ENCODE data around the gene MACROH2A2. TPM values are rescaled to one million over a fixed set of nuclear protein-coding genes. Genes with fewer than 3 reads are reported as not detected.

Gene MACROH2A2
- total and polyA plus RNA-seq, 2 of the 8 experiments (the other 6 are each of a cell fraction or from before 2014, with no cell fraction given), result 7.9 to 9.3 TPM

DNA sequence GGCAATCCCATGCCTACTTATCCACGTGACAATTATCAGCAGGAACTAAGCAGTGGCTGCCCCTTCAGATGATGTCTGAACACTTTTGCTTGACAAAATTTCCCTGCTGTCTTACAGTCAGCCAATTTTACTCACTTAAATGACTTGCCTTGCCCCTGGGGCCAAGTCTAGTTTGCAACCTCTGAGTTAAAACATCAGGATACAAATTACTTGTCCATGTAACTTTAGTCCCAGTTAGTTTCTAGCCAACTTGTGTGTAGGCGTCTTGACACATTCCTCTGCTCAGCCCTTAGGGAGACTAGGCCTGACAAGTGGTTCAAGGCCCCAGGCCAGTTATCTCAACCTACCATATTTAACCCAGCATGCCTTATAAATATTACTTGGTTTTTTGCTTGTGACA lies 105.5 kb downstream of the MACROH2A2 start (continued):
- TF ChIP-seq, protein P1, sequence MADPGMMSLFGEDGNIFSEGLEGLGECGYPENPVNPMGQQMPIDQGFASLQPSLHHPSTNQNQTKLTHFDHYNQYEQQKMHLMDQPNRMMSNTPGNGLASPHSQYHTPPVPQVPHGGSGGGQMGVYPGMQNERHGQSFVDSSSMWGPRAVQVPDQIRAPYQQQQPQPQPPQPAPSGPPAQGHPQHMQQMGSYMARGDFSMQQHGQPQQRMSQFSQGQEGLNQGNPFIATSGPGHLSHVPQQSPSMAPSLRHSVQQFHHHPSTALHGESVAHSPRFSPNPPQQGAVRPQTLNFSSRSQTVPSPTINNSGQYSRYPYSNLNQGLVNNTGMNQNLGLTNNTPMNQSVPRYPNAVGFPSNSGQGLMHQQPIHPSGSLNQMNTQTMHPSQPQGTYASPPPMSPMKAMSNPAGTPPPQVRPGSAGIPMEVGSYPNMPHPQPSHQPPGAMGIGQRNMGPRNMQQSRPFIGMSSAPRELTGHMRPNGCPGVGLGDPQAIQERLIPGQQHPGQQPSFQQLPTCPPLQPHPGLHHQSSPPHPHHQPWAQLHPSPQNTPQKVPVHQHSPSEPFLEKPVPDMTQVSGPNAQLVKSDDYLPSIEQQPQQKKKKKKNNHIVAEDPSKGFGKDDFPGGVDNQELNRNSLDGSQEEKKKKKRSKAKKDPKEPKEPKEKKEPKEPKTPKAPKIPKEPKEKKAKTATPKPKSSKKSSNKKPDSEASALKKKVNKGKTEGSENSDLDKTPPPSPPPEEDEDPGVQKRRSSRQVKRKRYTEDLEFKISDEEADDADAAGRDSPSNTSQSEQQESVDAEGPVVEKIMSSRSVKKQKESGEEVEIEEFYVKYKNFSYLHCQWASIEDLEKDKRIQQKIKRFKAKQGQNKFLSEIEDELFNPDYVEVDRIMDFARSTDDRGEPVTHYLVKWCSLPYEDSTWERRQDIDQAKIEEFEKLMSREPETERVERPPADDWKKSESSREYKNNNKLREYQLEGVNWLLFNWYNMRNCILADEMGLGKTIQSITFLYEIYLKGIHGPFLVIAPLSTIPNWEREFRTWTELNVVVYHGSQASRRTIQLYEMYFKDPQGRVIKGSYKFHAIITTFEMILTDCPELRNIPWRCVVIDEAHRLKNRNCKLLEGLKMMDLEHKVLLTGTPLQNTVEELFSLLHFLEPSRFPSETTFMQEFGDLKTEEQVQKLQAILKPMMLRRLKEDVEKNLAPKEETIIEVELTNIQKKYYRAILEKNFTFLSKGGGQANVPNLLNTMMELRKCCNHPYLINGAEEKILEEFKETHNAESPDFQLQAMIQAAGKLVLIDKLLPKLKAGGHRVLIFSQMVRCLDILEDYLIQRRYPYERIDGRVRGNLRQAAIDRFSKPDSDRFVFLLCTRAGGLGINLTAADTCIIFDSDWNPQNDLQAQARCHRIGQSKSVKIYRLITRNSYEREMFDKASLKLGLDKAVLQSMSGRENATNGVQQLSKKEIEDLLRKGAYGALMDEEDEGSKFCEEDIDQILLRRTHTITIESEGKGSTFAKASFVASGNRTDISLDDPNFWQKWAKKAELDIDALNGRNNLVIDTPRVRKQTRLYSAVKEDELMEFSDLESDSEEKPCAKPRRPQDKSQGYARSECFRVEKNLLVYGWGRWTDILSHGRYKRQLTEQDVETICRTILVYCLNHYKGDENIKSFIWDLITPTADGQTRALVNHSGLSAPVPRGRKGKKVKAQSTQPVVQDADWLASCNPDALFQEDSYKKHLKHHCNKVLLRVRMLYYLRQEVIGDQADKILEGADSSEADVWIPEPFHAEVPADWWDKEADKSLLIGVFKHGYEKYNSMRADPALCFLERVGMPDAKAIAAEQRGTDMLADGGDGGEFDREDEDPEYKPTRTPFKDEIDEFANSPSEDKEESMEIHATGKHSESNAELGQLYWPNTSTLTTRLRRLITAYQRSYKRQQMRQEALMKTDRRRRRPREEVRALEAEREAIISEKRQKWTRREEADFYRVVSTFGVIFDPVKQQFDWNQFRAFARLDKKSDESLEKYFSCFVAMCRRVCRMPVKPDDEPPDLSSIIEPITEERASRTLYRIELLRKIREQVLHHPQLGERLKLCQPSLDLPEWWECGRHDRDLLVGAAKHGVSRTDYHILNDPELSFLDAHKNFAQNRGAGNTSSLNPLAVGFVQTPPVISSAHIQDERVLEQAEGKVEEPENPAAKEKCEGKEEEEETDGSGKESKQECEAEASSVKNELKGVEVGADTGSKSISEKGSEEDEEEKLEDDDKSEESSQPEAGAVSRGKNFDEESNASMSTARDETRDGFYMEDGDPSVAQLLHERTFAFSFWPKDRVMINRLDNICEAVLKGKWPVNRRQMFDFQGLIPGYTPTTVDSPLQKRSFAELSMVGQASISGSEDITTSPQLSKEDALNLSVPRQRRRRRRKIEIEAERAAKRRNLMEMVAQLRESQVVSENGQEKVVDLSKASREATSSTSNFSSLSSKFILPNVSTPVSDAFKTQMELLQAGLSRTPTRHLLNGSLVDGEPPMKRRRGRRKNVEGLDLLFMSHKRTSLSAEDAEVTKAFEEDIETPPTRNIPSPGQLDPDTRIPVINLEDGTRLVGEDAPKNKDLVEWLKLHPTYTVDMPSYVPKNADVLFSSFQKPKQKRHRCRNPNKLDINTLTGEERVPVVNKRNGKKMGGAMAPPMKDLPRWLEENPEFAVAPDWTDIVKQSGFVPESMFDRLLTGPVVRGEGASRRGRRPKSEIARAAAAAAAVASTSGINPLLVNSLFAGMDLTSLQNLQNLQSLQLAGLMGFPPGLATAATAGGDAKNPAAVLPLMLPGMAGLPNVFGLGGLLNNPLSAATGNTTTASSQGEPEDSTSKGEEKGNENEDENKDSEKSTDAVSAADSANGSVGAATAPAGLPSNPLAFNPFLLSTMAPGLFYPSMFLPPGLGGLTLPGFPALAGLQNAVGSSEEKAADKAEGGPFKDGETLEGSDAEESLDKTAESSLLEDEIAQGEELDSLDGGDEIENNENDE (IDR thresholded peaks at IDR 0.05; ENCODE audit: insufficient replicate concordance, low read length), result no peak
- TF ChIP-seq RFX5 (IDR thresholded peaks at IDR 0.05; ENCODE audit: borderline replicate concordance, low read depth, low read length) (no peak), ZNF274 (IDR thresholded peaks at IDR 0.05; ENCODE audit: borderline replicate concordance, extremely low read depth, low read length) (no peak), TCF12 (IDR thresholded peaks at IDR 0.05; ENCODE audit: low read depth, low read length) (no peak), RXRA (IDR thresholded peaks at IDR 0.05; ENCODE audit: insufficient read depth, low read depth, low read length) (no peak), CHD1 (IDR thresholded peaks at IDR 0.05; ENCODE audit: low read depth, low read length) (no peak), EZH2 (IDR thresholded peaks at IDR 0.05; ENCODE audit: low read depth, low read length, severe bottlenecking) (no peak), POU5F1 (IDR thresholded peaks at IDR 0.05; ENCODE audit: low read depth, low read length) (no peak), MAFK (IDR thresholded peaks at IDR 0.05; ENCODE audit: low read depth, low read length) (no peak), POLR2A (IDR thresholded peaks at IDR 0.05; ENCODE audit: control extremely low read depth in 1 of 2, low read depth in 2 of 2, low read length in 2 of 2) (no peak), SP2 (IDR thresholded peaks at IDR 0.05; ENCODE audit: low read length) (no peak)
- TF ChIP-seq, protein P2, sequence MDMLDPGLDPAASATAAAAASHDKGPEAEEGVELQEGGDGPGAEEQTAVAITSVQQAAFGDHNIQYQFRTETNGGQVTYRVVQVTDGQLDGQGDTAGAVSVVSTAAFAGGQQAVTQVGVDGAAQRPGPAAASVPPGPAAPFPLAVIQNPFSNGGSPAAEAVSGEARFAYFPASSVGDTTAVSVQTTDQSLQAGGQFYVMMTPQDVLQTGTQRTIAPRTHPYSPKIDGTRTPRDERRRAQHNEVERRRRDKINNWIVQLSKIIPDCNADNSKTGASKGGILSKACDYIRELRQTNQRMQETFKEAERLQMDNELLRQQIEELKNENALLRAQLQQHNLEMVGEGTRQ (IDR thresholded peaks at IDR 0.05; ENCODE audit: low read length), result no peak
